CD4-positive, alpha-beta T cell treated with Interferon gamma for 1 hour (primary cell): ENCODE results near the gene GLRA1.
A peak's percentile ranks its signal among the peaks of the same experiment; 100 is the strongest.
"Not testable (repeated sequence)": the region's sequence is repeated elsewhere in the genome, so short reads cannot be mapped to it uniquely, and the experiment has no call there.

ENCODE experiments used
- DNase-seq: peaks from one replicate; pipeline ENCODE4 v3.0.0-alpha.2; 2020

GLRA1 gene

GRCh38 chr5:151880324-151880723 is 44.3 kb downstream of the GLRA1 start:
- no peak for DNase-seq

GRCh38 chr5:151873701-151874100 is 51.0 kb downstream of the GLRA1 start:
- DNase-seq = no peak

- DNase-seq = no peak
Observed at GRCh38 chr5:151872701-151873100, 52.0 kb downstream of the GLRA1 start.

GRCh38 chr5:151870820-151871219 is 53.8 kb downstream of the GLRA1 start:
- no peak for DNase-seq

GRCh38 chr5:151870271-151870670 is 54.4 kb downstream of the GLRA1 start:
- DNase-seq = no peak

- no peak for DNase-seq
Observed at GRCh38 chr5:151869843-151870242, 54.8 kb downstream of the GLRA1 start.

GRCh38 chr5:151868451-151868850 is 56.2 kb downstream of the GLRA1 start:
- DNase-seq = no peak

- no peak for DNase-seq
Observed at GRCh38 chr5:151864061-151864748, 60.4 kb downstream of the GLRA1 start.

- DNase-seq = no peak
Observed at GRCh38 chr5:151863566-151863965, 61.1 kb downstream of the GLRA1 start.

GRCh38 chr5:151862811-151863472 is 61.7 kb downstream of the GLRA1 start:
- no peak for DNase-seq

GRCh38 chr5:151860867-151861266 is 63.8 kb downstream of the GLRA1 start:
- not testable (repeated sequence) for DNase-seq

GRCh38 chr5:151856861-151857260 is 67.8 kb downstream of the GLRA1 start:
- no peak for DNase-seq

GRCh38 chr5:151855701-151856100 is 69.0 kb downstream of the GLRA1 start:
- DNase-seq = no peak

- no peak for DNase-seq
Observed at GRCh38 chr5:151847871-151848270, 76.8 kb downstream of the GLRA1 start.

- no peak for DNase-seq
Observed at GRCh38 chr5:151846765-151847164, 77.9 kb downstream of the GLRA1 start.

GRCh38 chr5:151832843-151833242 is 91.8 kb downstream of the GLRA1 start:
- not testable (repeated sequence) for DNase-seq

GRCh38 chr5:151829370-151829769 is 95.3 kb downstream of the GLRA1 start:
- no peak for DNase-seq

GRCh38 chr5:151825445-151825844 is 99.2 kb downstream of the GLRA1 start:
- peak; percentile 5 for DNase-seq

- no peak for DNase-seq
Observed at GRCh38 chr5:151822141-151822540, 102.5 kb downstream of the GLRA1 start.

GRCh38 chr5:151820903-151821302 is 103.7 kb downstream of the GLRA1 start:
- DNase-seq = no peak

- DNase-seq = no peak
Observed at GRCh38 chr5:151820271-151820670, 104.4 kb downstream of the GLRA1 start.

GRCh38 chr5:151819830-151820229 is 104.8 kb downstream of the GLRA1 start:
- DNase-seq = no peak

GRCh38 chr5:151815051-151815450 is 109.6 kb downstream of the GLRA1 start:
- DNase-seq = no peak

GRCh38 chr5:151812757-151813309 is 111.8 kb downstream of the GLRA1 start:
- DNase-seq = no peak
